RWPE1 (cell line): ENCODE results near the gene SLC44A1.
"Not testable (repeated sequence)": the region's sequence is repeated elsewhere in the genome, so short reads cannot be mapped to it uniquely, and the experiment has no call there.

Experiments used
- CTCF ChIA-PET: fragments of 350-600 bp; sonication (Branson Sonifier 250); formaldehyde crosslinking; extraction: SDS; loops from one replicate; lab custom pipeline; 2021; lab: Yijun Ruan, JAX
- POLR2A ChIA-PET: fragments of 400-600 bp; formaldehyde crosslinking; extraction: SDS; loops from one replicate; lab custom pipeline; 2020; ENCODE audit warnings: antibody characterized with exemption; ENCODE audit not compliant: low non-redundant PET; lab: Yijun Ruan, JAX
- DNase-seq: peaks from one replicate; pipeline ENCODE4 v3.0.0; 2012; ENCODE audit warnings: low spot score
- H3K27ac ChIP-seq: fragments of 450-650 bp; 2 replicates; pipeline ENCODE4 v1.5.1; 2017
- CTCF ChIP-seq: fragments of 450-650 bp; conservative IDR thresholded peaks from 2 replicates; pipeline ENCODE4 v1.5.1; 2017; ENCODE audit warnings: low read depth, mild to moderate bottlenecking

The SLC44A1 gene

DNA sequence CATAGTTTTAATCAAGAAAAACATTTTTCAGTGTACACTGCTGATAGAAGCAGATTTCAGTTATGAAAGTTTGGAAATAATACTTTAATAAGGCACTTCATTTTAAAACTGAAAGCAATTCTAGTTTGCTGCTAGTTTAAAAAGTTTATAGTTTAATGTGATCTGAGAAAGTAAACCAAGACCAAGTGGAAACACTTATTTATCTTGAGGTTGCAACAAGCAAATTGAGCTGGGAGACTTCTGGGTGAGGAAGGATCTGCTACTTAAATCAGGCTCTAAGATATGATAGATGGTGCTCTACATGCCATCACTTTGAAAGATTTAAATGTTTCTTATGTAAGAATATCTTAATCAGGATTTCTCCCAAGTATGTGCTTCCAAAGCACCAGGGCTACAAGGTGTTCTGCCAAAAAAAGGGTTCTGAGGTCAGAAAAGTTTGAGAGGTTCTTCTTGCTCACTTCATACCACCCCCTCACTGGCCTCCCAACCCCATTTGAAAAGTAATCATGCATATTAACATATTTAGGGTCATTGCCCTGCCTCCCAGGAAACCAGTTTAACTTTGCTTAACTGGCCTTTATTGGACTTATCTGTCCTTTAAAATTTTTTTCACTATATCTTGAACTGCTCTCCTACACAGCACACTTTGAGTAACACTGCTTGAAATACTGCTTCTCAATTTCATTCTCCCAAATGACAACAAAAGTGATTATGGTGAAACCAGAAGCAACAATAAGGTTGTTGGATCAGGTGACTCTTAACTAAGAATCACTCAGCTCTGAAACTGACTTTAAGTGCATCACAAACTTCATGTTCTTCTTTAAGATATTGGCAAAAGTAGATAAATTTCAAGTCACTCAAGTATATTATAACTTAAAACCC lies 15.5 kb downstream of the SLC44A1 start:
- POLR2A ChIA-PET = no interaction called here
- DNase-seq = no peak
- TF ChIP-seq CTCF = no peak
- CTCF ChIA-PET = no interaction called here
- H3K27ac ChIP-seq = no peak overlapping the region

DNA sequence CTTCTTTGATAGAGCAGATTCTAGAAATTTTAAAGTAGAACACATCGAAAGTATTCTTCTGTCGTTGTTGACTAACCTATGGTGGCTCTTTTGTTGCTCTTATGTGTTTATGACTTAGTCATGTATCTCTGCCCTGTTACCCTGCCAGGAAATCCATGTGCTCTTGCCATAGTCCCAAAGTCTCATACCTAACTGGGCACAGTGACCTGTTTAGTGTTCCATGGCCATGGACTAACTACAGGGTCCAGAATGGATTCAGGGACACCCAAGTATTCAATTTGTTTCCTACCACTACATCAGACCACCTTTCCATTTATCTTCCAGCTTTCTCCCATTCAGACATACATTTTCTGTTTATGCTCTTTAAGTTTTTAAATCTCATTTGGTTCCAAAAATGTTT lies 18.0 kb downstream of the SLC44A1 start:
- ChIA-PET CTCF (interaction anchor here (1.6 kb wide), 1 partner anchor 17 kb away, joined by 4 read pairs; no protein-coding TSS in a partner anchor), POLR2A (no interaction called here)
- H3K27ac ChIP-seq = no peak overlapping the region
- TF ChIP-seq CTCF = no peak
- DNase-seq = no peak

GRCh38 chr9:105264380-105264779 lies 19.9 kb downstream of the SLC44A1 start:
- no peak overlapping the region for H3K27ac ChIP-seq
- DNase-seq = peak; percentile 43
- POLR2A ChIA-PET = interaction anchor here (0.8 kb wide), 1 partner anchor 20 kb away, joined by 3 read pairs; the partner anchor contains the start of gene SLC44A1
- CTCF ChIA-PET = interaction anchor here (1.5 kb wide), 1 partner anchor 19 kb away, joined by 4 read pairs; no protein-coding TSS in a partner anchor
- no peak for TF ChIP-seq CTCF

DNA sequence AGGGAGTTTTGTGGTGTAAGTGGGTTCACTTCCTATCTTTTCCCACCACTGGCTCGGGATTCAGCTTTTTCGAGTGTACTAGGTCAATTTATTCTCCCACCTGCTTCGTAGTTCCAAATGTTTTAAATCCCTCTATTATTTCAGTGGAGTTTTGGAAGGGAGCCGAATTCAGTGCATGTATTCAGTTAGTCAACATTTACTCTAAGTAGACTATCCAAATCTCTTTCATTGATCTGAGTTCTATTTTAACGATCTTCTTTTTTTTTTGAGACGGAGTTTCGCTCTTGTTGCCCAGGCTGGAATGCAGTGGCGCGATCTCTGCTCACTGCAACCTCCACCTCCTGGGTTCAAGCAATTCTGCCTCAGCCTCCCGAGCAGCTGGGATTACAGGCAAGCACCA lies 23.8 kb downstream of the SLC44A1 start:
- DNase-seq, POLR2A ChIA-PET, H3K27ac ChIP-seq: not testable (repeated sequence)
- CTCF ChIA-PET = interaction anchor here (0.6 kb wide), 1 partner anchor 102 kb away, joined by 3 read pairs; no protein-coding TSS in a partner anchor

- DNase-seq = no peak
- no peak overlapping the region for H3K27ac ChIP-seq
- ChIA-PET CTCF (interaction anchor here (0.8 kb wide), 1 partner anchor 25 kb away, joined by 3 read pairs; no protein-coding TSS in a partner anchor), POLR2A (no interaction called here)
- TF ChIP-seq CTCF = no peak
Observed at GRCh38 chr9:105269593-105269992, 25.1 kb downstream of the SLC44A1 start.

GRCh38 chr9:105270711-105271110 lies 26.3 kb downstream of the SLC44A1 start:
- ChIA-PET CTCF (interaction anchor here (0.7 kb wide), 1 partner anchor 231 kb away, joined by 3 read pairs; no protein-coding TSS in a partner anchor), POLR2A (no interaction called here)
- DNase-seq = no peak

More at GRCh38 chr9:105270711-105271110, 26.3 kb downstream of the SLC44A1 start:
- no peak for TF ChIP-seq CTCF
- no peak overlapping the region for H3K27ac ChIP-seq
